Nephron (organoid): ENCODE measurements around the gene SUSD5.

ENCODE experiments used
- H3K27ac Mint-ChIP-seq, 3 experiments: 2 replicates each; pipeline ENCODE4 v1.8.0; 2020; ENCODE audit warnings: mixed read lengths in 3 of 3, mild to moderate bottlenecking in 2 of 3, moderate library complexity in 1 of 3
- H3K27me3 Mint-ChIP-seq: 2 replicates; pipeline ENCODE4 v1.8.0; 2021; ENCODE audit warnings: low read depth, mild to moderate bottlenecking, moderate library complexity, mixed read lengths
- H3K36me3 Mint-ChIP-seq: 2 replicates; pipeline ENCODE4 v1.8.0; 2020; ENCODE audit warnings: low read depth, mixed read lengths
- H3K4me1 Mint-ChIP-seq: 2 replicates; pipeline ENCODE4 v1.8.0; 2020; ENCODE audit warnings: mixed read lengths
- H3K4me3 Mint-ChIP-seq, 3 experiments: 2 replicates each; pipeline ENCODE4 v1.8.0; 2020; ENCODE audit warnings: mild to moderate bottlenecking in 3 of 3, mixed read lengths in 3 of 3, moderate library complexity in 2 of 3
- H3K9me3 Mint-ChIP-seq: 2 replicates; pipeline ENCODE4 v1.8.0; 2020; ENCODE audit warnings: mixed read lengths
- CTCF ChIP-seq, 3 experiments: fragments of 200-600 bp; sonication (generic); IDR thresholded peaks; one replicate each; pipeline ENCODE4 v1.5.0; 2021; ENCODE audit warnings: antibody characterized with exemption in 3 of 3; ENCODE audit not compliant: unreplicated experiment in 3 of 3

Gene SUSD5

GRCh38 chr3:33211444-33211843 is 7.2 kb downstream of the SUSD5 start:
- Mint-ChIP-seq H3K4me3 (no peak overlapping the region), H3K36me3 (peaks cover 45% of the 10 kb centered on the region), H3K27ac (no peak overlapping the region)

DNA sequence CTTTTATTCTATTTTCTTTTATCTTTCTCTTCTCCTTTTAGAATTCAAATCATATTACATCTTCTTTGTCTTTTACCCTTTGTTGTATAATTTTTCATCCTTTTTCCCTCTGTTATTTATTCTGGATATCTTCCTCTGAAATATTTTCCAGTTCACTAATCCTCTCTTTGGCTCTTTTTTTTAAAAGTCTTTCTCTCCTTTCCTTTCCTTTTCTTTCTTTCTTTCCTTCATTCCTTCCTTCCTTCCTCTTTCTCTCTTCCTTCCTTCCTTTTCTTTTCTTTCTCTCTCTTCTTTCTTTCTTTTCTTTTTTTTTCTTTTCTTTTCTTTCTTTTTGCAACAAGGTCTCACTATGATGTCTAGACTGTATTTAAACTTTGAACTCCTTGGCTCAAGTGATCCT is 9.3 kb downstream of the SUSD5 start:
- no peak for TF ChIP-seq CTCF (IDR thresholded peaks at IDR 0.05; ENCODE audit: unreplicated experiment in 3 of 3)
- Mint-ChIP-seq H3K27ac (no peak overlapping the region), H3K27me3 (peaks cover 8% of the 10 kb centered on the region), H3K4me1 (no peaks in the 10 kb centered on the region), H3K4me3 (no peak overlapping the region), H3K36me3 (peaks cover 45% of the 10 kb centered on the region), H3K9me3 (peaks cover 17% of the 10 kb centered on the region)

More at GRCh38 chr3:33211444-33211843, 7.2 kb downstream of the SUSD5 start:
- Mint-ChIP-seq H3K27me3 (peaks cover 23% of the 10 kb centered on the region), H3K4me1 (no peaks in the 10 kb centered on the region), H3K9me3 (peaks cover 23% of the 10 kb centered on the region)
- no peak for TF ChIP-seq CTCF (IDR thresholded peaks at IDR 0.05; ENCODE audit: unreplicated experiment in 3 of 3)

GRCh38 chr3:33202711-33203457 is 15.7 kb downstream of the SUSD5 start:
- H3K27me3 Mint-ChIP-seq: peaks cover 3% of the 10 kb centered on the region
- H3K36me3 Mint-ChIP-seq: peaks cover 7% of the 10 kb centered on the region
- no peaks in the 10 kb centered on the region for H3K4me1 Mint-ChIP-seq
- no peak overlapping the region for H3K4me3 Mint-ChIP-seq
- H3K9me3 Mint-ChIP-seq: no peaks in the 10 kb centered on the region
- no peak overlapping the region for H3K27ac Mint-ChIP-seq
- no peak for TF ChIP-seq CTCF (IDR thresholded peaks at IDR 0.05; ENCODE audit: unreplicated experiment in 3 of 3)

- H3K9me3 Mint-ChIP-seq: no peaks in the 10 kb centered on the region
- peaks cover 3% of the 10 kb centered on the region for H3K27me3 Mint-ChIP-seq
Observed at GRCh38 chr3:33201195-33201594, 17.4 kb downstream of the SUSD5 start.

DNA sequence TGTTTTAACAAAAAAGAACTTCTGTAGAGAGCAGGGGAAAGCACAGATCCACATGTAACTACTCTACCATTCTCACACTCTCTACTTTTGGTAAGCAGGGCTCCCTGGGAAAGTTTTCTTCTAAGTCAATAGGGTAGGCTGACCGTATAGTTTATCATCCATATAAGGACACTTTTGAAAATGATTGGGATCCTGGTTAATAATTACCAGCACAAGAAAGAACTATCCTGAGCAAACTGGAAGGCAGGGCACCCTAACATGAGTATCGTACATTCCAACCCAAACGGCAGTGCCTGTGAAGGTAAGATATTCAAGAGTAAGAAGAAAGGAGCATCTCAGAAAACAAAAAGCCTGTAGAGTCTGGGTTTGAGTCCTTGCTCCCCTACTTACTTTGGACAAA is 22.1 kb downstream of the SUSD5 start:
- H3K4me1 Mint-ChIP-seq: no peaks in the 10 kb centered on the region
- no peaks in the 10 kb centered on the region for H3K36me3 Mint-ChIP-seq
- no peaks in the 10 kb centered on the region for H3K9me3 Mint-ChIP-seq
- no peak overlapping the region for H3K27ac Mint-ChIP-seq
- TF ChIP-seq CTCF (IDR thresholded peaks at IDR 0.05; ENCODE audit: unreplicated experiment in 3 of 3): no peak
- H3K27me3 Mint-ChIP-seq: no peaks in the 10 kb centered on the region
- no peak overlapping the region for H3K4me3 Mint-ChIP-seq

More at GRCh38 chr3:33201195-33201594, 17.4 kb downstream of the SUSD5 start:
- Mint-ChIP-seq H3K36me3 (no peaks in the 10 kb centered on the region), H3K4me3 (no peak overlapping the region), H3K27ac (no peak overlapping the region), H3K4me1 (no peaks in the 10 kb centered on the region)
- no peak for TF ChIP-seq CTCF (IDR thresholded peaks at IDR 0.05; ENCODE audit: unreplicated experiment in 3 of 3)

GRCh38 chr3:33194303-33194702 is 24.3 kb downstream of the SUSD5 start:
- no peaks in the 10 kb centered on the region for H3K36me3 Mint-ChIP-seq
- no peak for TF ChIP-seq CTCF (IDR thresholded peaks at IDR 0.05; ENCODE audit: unreplicated experiment in 3 of 3)
- no peak overlapping the region for H3K4me3 Mint-ChIP-seq
- H3K27ac Mint-ChIP-seq: no peak overlapping the region
- no peaks in the 10 kb centered on the region for H3K9me3 Mint-ChIP-seq
- no peaks in the 10 kb centered on the region for H3K27me3 Mint-ChIP-seq
- H3K4me1 Mint-ChIP-seq: no peaks in the 10 kb centered on the region
